H9 (cell line): ENCODE data around the gene AADAT. TPM values are rescaled to one million over a fixed set of nuclear protein-coding genes. Genes with fewer than 3 reads are reported as not detected.

ENCODE experiments used
- DNase-seq: peaks from one replicate; pipeline ENCODE4 v3.0.0-alpha.2; 2017
- H2AFZ ChIP-seq: one replicate; pipeline ENCODE4 v1.6.1; 2013; ENCODE audit warnings: mild to moderate bottlenecking, low read length, control low read depth, moderate library complexity
- H2AK5ac ChIP-seq: 2 replicates; pipeline ENCODE4 v1.6.1; 2013; ENCODE audit warnings: low read length, control low read depth, mixed read lengths; ENCODE audit not compliant: insufficient read length
- H2BK120ac ChIP-seq: one replicate; pipeline ENCODE4 v1.6.1; 2013; ENCODE audit warnings: low read depth, mild to moderate bottlenecking, low read length, control low read depth, inconsistent platforms; ENCODE audit not compliant: poor library complexity, severe bottlenecking
- H2BK12ac ChIP-seq: 2 replicates; pipeline ENCODE4 v1.6.1; 2013; ENCODE audit warnings: low read length, control low read depth, mixed read lengths, low read depth; ENCODE audit not compliant: insufficient read length
- H2BK15ac ChIP-seq: 2 replicates; pipeline ENCODE4 v1.6.1; 2013; ENCODE audit warnings: low read depth, low read length, control low read depth
- H2BK20ac ChIP-seq: one replicate; pipeline ENCODE4 v1.6.1; 2013; ENCODE audit warnings: low read depth, mild to moderate bottlenecking, low read length, control low read depth, inconsistent platforms; ENCODE audit not compliant: poor library complexity, severe bottlenecking
- H2BK5ac ChIP-seq: 2 replicates; pipeline ENCODE4 v1.6.1; 2013; ENCODE audit warnings: low read length, control low read depth, mixed read lengths; ENCODE audit not compliant: insufficient read length
- H3K14ac ChIP-seq: 2 replicates; pipeline ENCODE4 v1.6.1; 2013; ENCODE audit warnings: low read length, control low read depth; ENCODE audit not compliant: insufficient read depth
- H3K18ac ChIP-seq: 2 replicates; pipeline ENCODE4 v1.6.1; 2013; ENCODE audit warnings: low read depth, mild to moderate bottlenecking, mixed read lengths, low read length, control low read depth; ENCODE audit not compliant: insufficient read length
- H3K23ac ChIP-seq: 2 replicates; pipeline ENCODE4 v1.6.1; 2013; ENCODE audit warnings: low read length, control low read depth, mixed read lengths, low read depth; ENCODE audit not compliant: insufficient read length
- H3K23me2 ChIP-seq: 2 replicates; pipeline ENCODE4 v1.6.1; 2013; ENCODE audit warnings: low read depth, mild to moderate bottlenecking, mixed read lengths, low read length, control low read depth; ENCODE audit not compliant: insufficient read length, poor library complexity, severe bottlenecking
- H3K27ac ChIP-seq: 2 replicates; pipeline ENCODE4 v1.5.1; 2013; ENCODE audit warnings: low read length, control low read depth, mixed read lengths, low read depth; ENCODE audit not compliant: insufficient read length
- H3K27me3 ChIP-seq: 2 replicates; pipeline ENCODE4 v1.6.1; 2013; ENCODE audit warnings: low read length, control low read depth, inconsistent platforms; ENCODE audit not compliant: insufficient read depth
- H3K4ac ChIP-seq: 2 replicates; pipeline ENCODE4 v1.6.1; 2013; ENCODE audit warnings: low read depth, mild to moderate bottlenecking, control low read depth, inconsistent platforms, low read length, moderate library complexity
- H3K4me1 ChIP-seq: 2 replicates; pipeline ENCODE4 v1.6.1; 2013; ENCODE audit warnings: low read length, control low read depth, inconsistent platforms; ENCODE audit not compliant: insufficient read depth
- H3K4me2 ChIP-seq: 2 replicates; pipeline ENCODE4 v1.6.1; 2013; ENCODE audit warnings: low read length, control low read depth, mixed read lengths; ENCODE audit not compliant: insufficient read length, insufficient read depth
- H3K56ac ChIP-seq: 2 replicates; pipeline ENCODE4 v1.6.1; 2013; ENCODE audit warnings: low read depth, mild to moderate bottlenecking, mixed read lengths, low read length, control low read depth; ENCODE audit not compliant: insufficient read length
- H3K79me1 ChIP-seq: 2 replicates; pipeline ENCODE4 v1.6.1; 2013; ENCODE audit warnings: low read depth, mild to moderate bottlenecking, moderate library complexity, low read length, control low read depth, inconsistent platforms; ENCODE audit not compliant: insufficient read depth, poor library complexity, severe bottlenecking
- H3K79me2 ChIP-seq: 2 replicates; pipeline ENCODE4 v1.6.1; 2013; ENCODE audit warnings: low read length, control low read depth, inconsistent platforms; ENCODE audit not compliant: insufficient read depth
- H3K9ac ChIP-seq: 2 replicates; pipeline ENCODE4 v1.6.1; 2013; ENCODE audit warnings: low read length, control low read depth, mixed read lengths; ENCODE audit not compliant: insufficient read length; ENCODE audit errors: extremely low read depth
- H3K9me3 ChIP-seq: one replicate; pipeline ENCODE4 v1.6.1; 2013; ENCODE audit warnings: low read depth, low read length, inconsistent platforms; ENCODE audit not compliant: control insufficient read depth
- H3T11ph ChIP-seq: one replicate; pipeline ENCODE4 v1.6.1; 2013; ENCODE audit warnings: mild to moderate bottlenecking, low read length, control low read depth, inconsistent platforms
- H4K20me1 ChIP-seq: one replicate; pipeline ENCODE4 v1.6.1; 2013; ENCODE audit not compliant: control insufficient read depth, insufficient read length, insufficient read depth
- H4K5ac ChIP-seq: 2 replicates; pipeline ENCODE4 v1.6.1; 2013; ENCODE audit warnings: low read depth, mild to moderate bottlenecking, mixed read lengths, low read length, control low read depth; ENCODE audit not compliant: insufficient read length
- H4K8ac ChIP-seq: replicated peaks from 2 replicates; pipeline ENCODE4 v1.6.1; 2013; ENCODE audit warnings: low read length, control low read depth, mixed read lengths, low read depth; ENCODE audit not compliant: insufficient read length
- H4K91ac ChIP-seq: 2 replicates; pipeline ENCODE4 v1.6.1; 2013; ENCODE audit warnings: low read depth, mild to moderate bottlenecking, moderate library complexity, mixed read lengths, low read length, control low read depth; ENCODE audit not compliant: insufficient read length
- H3K27ac Mint-ChIP-seq, 3 experiments: 2 replicates in 2 of 3; 3 replicates in 1 of 3; pipeline ENCODE4 v1.8.0; 2020 to 2021; ENCODE audit warnings: mixed read lengths in 3 of 3, mild to moderate bottlenecking in 1 of 3, moderate library complexity in 1 of 3
- H3K27me3 Mint-ChIP-seq: 2 replicates; pipeline ENCODE4 v1.8.0; 2021; ENCODE audit warnings: low read depth, mild to moderate bottlenecking, moderate library complexity, mixed read lengths
- H3K36me3 Mint-ChIP-seq, 3 experiments: 2 replicates in 2 of 3; 3 replicates in 1 of 3; pipeline ENCODE4 v1.8.0; 2020 to 2021; ENCODE audit warnings: low read depth in 3 of 3, mixed read lengths in 3 of 3; ENCODE audit not compliant: insufficient read depth in 1 of 3
- H3K4me1 Mint-ChIP-seq, 2 experiments: 2 replicates each; pipeline ENCODE4 v1.8.0; 2020; ENCODE audit warnings: mixed read lengths in 2 of 2
- H3K4me3 Mint-ChIP-seq, 2 experiments: 2 replicates in 1 of 2; 3 replicates in 1 of 2; pipeline ENCODE4 v1.8.0; 2020 to 2021; ENCODE audit warnings: mild to moderate bottlenecking in 2 of 2, mixed read lengths in 2 of 2, moderate library complexity in 1 of 2
- H3K9me3 Mint-ChIP-seq, 2 experiments: 2 replicates in 1 of 2; 3 replicates in 1 of 2; pipeline ENCODE4 v1.8.0; 2020; ENCODE audit warnings: mild to moderate bottlenecking in 2 of 2, mixed read lengths in 2 of 2, moderate library complexity in 1 of 2
- CTCF ChIP-seq: fragments of 200-600 bp; sonication (generic); conservative IDR thresholded peaks from 3 replicates; pipeline ENCODE4 v1.8.0; 2021; ENCODE audit warnings: antibody characterized with exemption, mild to moderate bottlenecking
- WGBS: extraction: QIAGEN DNeasy Blood & Tissue Kit; methylation state at CpG from one replicate; pipeline ENCODE4 v1.1.7; 2013; ENCODE audit warnings: missing lambda C conversion rate, low lambda C conversion rate, mixed read lengths; ENCODE audit not compliant: insufficient read length; ENCODE audit errors: extremely low coverage; 5-methylcytosine and 5-hydroxymethylcytosine counted together
- total RNA-seq: library from RNA; stranded (reverse); gene quantifications from 2 replicates; pipeline ENCODE4 v1.2.1, GENCODE V29; 2021

Gene AADAT
- total RNA-seq, 1 experiment from 2014 or later: 14.1 TPM

GRCh38 chr4:170017252-170017651 lies 72.5 kb downstream of the AADAT start:
- Mint-ChIP-seq H3K27me3 (no peaks in the 10 kb centered on the region; the same call in 1 of the 2 replicates), H3K27ac (no peak overlapping the region; a peak in 1 of 7 replicates), H3K4me3 (no peak overlapping the region), H3K9me3 (no peaks in the 10 kb centered on the region), H3K4me1 (peaks cover 17% of the 10 kb centered on the region in 2 experiments), H3K36me3 (0 out of 7 replicates have a peak, but pooled peaks cover 0 to 2% (median 0%) of the 10 kb centered on the region in 3 experiments)
- H3K27ac ChIP-seq: no peak overlapping the region
- no peaks in the 10 kb centered on the region for H3K9me3 ChIP-seq
- no peak overlapping the region for H3T11ph ChIP-seq
- H4K91ac ChIP-seq: no peak overlapping the region
- TF ChIP-seq CTCF: no peak
- no peak overlapping the region for H2BK15ac ChIP-seq
- H3K18ac ChIP-seq: no peak overlapping the region
- no peaks in the 10 kb centered on the region for H3K23me2 ChIP-seq
- no peaks in the 10 kb centered on the region for H3K79me1 ChIP-seq
- no peaks in the 10 kb centered on the region for H3K4me1 ChIP-seq
- H2BK12ac ChIP-seq: no peak overlapping the region
- H3K56ac ChIP-seq: no peak overlapping the region
- H3K4me2 ChIP-seq: no peak overlapping the region
- H4K5ac ChIP-seq: no peak overlapping the region
- no peak for DNase-seq
- no peak overlapping the region for H2AK5ac ChIP-seq
- H2BK120ac ChIP-seq: no peak overlapping the region
- no peak overlapping the region for H2AFZ ChIP-seq
- H4K20me1 ChIP-seq: no peaks in the 10 kb centered on the region
- H3K79me2 ChIP-seq: peaks cover 2% of the 10 kb centered on the region; the same call in 1 of the 2 replicates
- H3K27me3 ChIP-seq: no peaks in the 10 kb centered on the region
- no peak overlapping the region for H3K9ac ChIP-seq
- H2BK5ac ChIP-seq: no peak overlapping the region
- no peak overlapping the region for H3K4ac ChIP-seq
- WGBS: no CpG with 5 or more reads among the region's 3 CpGs
- no peak overlapping the region for H3K23ac ChIP-seq
- H4K8ac ChIP-seq: no peak overlapping the region
- no peak overlapping the region for H3K14ac ChIP-seq
- no peak overlapping the region for H2BK20ac ChIP-seq
